Thyroid gland (tissue), 4 donors: ENCODE measurements around the gene SLC15A2. TPM values are rescaled to one million over a fixed set of nuclear protein-coding genes. Genes with fewer than 3 reads are reported as not detected.

Experiments
- DNase-seq, 2 donors: peaks; one replicate each; pipeline ENCODE4 v3.0.0-alpha.2; 2019
- H3K27ac ChIP-seq, 3 donors: fragments of 200-600 bp; sonication (generic); 1 replicate in 2 of 3; 2 replicates in 1 of 3; pipeline ENCODE4 v1.5.1; 2016 to 2019; ENCODE audit warnings: mild to moderate bottlenecking in 1 of 3, moderate library complexity in 1 of 3
- H3K27me3 ChIP-seq: fragments of 200-600 bp; sonication (generic); one replicate; pipeline ENCODE4 v1.5.1; 2019
- H3K36me3 ChIP-seq, 2 donors: fragments of 200-600 bp; sonication (generic); one replicate each; pipeline ENCODE4 v1.5.1; 2016 to 2019
- H3K4me1 ChIP-seq, 2 donors: fragments of 200-600 bp; sonication (generic); one replicate each; pipeline ENCODE4 v1.5.1; 2017 to 2019
- H3K4me3 ChIP-seq, 3 donors: fragments of 200-600 bp; sonication (generic); replicated peaks in 1 of 3; 1 replicate in 2 of 3; 2 replicates in 1 of 3; pipeline ENCODE4 v1.5.1; 2016; ENCODE audit warnings: mild to moderate bottlenecking in 1 of 3
- H3K9me3 ChIP-seq: fragments of 200-600 bp; sonication (generic); one replicate; pipeline ENCODE4 v1.5.1; 2017
- POLR2A ChIP-seq, 2 donors: fragments of 450-650 bp; IDR thresholded peaks; one replicate each; pipeline ENCODE4 v1.6.1; 2017; ENCODE audit warnings: antibody characterized with exemption in 2 of 2, mild to moderate bottlenecking in 2 of 2, moderate library complexity in 1 of 2
- WGBS, 2 donors: methylation state at CpG; one replicate each; pipeline ENCODE4 v1.1.5; 2017; 5-methylcytosine and 5-hydroxymethylcytosine counted together
- intact Hi-C: fragments of 100-400 bp; cut with DNase I; formaldehyde crosslinking; loops from one replicate; pipeline ENCODE4 v1.15.1; 2023
- total RNA-seq, 4 donors: library from RNA; depleted of rRNA; stranded (reverse); fragments of >200 nt; gene quantifications; one replicate each; pipeline ENCODE4 v1.2.3, GENCODE V29; 2016
- TF ChIP-seq, protein P1 (sequence below), 6 experiments: fragments of 200-600 bp in 3 of 6; fragments of 450-650 bp in 3 of 6; sonication (generic) in 3 of 6; IDR thresholded peaks; one replicate each; pipeline ENCODE4 v1.5.1; 2016 to 2019; ENCODE audit warnings: antibody characterized with exemption in 6 of 6, mild to moderate bottlenecking in 2 of 6, inconsistent platforms in 1 of 6, moderate library complexity in 1 of 6

SLC15A2 gene
- total RNA-seq, 4 donors from 2014 or later: 3.5 to 10.2 (median 8.7) TPM

DNA sequence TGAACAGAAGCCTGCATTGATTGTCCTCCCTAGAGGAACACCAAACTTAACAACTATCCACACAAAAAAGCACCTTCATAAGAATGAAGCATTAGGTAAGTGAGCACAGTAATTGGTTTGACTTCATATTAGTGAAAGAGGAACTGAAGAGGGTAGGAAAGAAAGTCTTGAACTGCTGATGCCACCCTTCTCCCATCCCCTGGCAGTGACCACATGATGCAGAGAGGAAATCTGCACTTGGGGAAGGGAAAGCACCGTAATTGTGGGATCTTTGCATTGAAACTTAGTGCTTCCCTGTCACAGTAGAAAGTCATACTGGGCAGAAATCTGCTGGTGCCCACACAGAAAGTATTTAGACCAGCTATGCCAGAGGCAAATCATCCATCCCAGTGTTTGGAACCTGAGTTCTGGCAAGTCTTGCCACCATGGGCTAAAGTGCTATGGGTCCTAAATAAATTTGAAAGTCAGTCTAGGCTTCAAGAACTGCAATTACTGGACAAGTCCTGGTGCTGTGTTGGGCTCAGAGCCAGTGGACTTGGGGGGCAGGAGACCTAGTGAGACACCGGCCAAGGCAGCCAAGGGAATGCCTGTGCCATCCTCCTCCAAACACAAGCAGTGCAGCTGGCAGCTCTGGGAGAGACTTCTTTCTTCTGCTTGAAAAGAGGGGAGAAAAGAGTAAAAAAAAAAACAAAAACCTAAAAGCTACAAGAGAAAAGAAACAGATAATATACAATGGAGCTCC lies 63.6 kb downstream of the SLC15A2 start:
- intact Hi-C loops: no loop called here
- no peaks in the 10 kb centered on the region for H3K27me3 ChIP-seq
- TF ChIP-seq POLR2A (IDR thresholded peaks at IDR 0.05): no peak
- TF ChIP-seq, protein P1, sequence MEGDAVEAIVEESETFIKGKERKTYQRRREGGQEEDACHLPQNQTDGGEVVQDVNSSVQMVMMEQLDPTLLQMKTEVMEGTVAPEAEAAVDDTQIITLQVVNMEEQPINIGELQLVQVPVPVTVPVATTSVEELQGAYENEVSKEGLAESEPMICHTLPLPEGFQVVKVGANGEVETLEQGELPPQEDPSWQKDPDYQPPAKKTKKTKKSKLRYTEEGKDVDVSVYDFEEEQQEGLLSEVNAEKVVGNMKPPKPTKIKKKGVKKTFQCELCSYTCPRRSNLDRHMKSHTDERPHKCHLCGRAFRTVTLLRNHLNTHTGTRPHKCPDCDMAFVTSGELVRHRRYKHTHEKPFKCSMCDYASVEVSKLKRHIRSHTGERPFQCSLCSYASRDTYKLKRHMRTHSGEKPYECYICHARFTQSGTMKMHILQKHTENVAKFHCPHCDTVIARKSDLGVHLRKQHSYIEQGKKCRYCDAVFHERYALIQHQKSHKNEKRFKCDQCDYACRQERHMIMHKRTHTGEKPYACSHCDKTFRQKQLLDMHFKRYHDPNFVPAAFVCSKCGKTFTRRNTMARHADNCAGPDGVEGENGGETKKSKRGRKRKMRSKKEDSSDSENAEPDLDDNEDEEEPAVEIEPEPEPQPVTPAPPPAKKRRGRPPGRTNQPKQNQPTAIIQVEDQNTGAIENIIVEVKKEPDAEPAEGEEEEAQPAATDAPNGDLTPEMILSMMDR (IDR thresholded peaks at IDR 0.05): no peak
- no peak for DNase-seq
- no peak overlapping the region for H3K4me3 ChIP-seq
- H3K36me3 ChIP-seq: no peaks in the 10 kb centered on the region
- 85% methylated on average over 2 of the region's 2 CpGs for WGBS, 2 donors
- H3K4me1 ChIP-seq: no peaks in the 10 kb centered on the region
- H3K9me3 ChIP-seq: no peaks in the 10 kb centered on the region
- no peak overlapping the region for H3K27ac ChIP-seq

- DNase-seq: no peak
- WGBS, 2 donors: 74% methylated on average over 3 of the region's 3 CpGs
- Histone ChIP-seq H3K4me1 (no peaks in the 10 kb centered on the region), H3K9me3 (no peaks in the 10 kb centered on the region), H3K4me3 (no peak overlapping the region), H3K27ac (no peak overlapping the region), H3K36me3 (no peaks in the 10 kb centered on the region), H3K27me3 (no peaks in the 10 kb centered on the region)
- no peak for TF ChIP-seq POLR2A (IDR thresholded peaks at IDR 0.05)
- TF ChIP-seq, protein P1 (IDR thresholded peaks at IDR 0.05): no peak
- intact Hi-C loops: no loop called here
Observed at GRCh38 chr3:121958801-121959200, 64.6 kb downstream of the SLC15A2 start.

GRCh38 chr3:121961283-121961682 lies 67.1 kb downstream of the SLC15A2 start:
- no peak overlapping the region for H3K4me3 ChIP-seq
- H3K36me3 ChIP-seq: no peaks in the 10 kb centered on the region
- no peaks in the 10 kb centered on the region for H3K9me3 ChIP-seq
- intact Hi-C loops: no loop called here
- H3K4me1 ChIP-seq: no peaks in the 10 kb centered on the region
- H3K27me3 ChIP-seq: no peaks in the 10 kb centered on the region
- TF ChIP-seq POLR2A (IDR thresholded peaks at IDR 0.05): no peak
- TF ChIP-seq, protein P1 (IDR thresholded peaks at IDR 0.05): no peak
- no peak overlapping the region for H3K27ac ChIP-seq
- DNase-seq: no peak

DNA sequence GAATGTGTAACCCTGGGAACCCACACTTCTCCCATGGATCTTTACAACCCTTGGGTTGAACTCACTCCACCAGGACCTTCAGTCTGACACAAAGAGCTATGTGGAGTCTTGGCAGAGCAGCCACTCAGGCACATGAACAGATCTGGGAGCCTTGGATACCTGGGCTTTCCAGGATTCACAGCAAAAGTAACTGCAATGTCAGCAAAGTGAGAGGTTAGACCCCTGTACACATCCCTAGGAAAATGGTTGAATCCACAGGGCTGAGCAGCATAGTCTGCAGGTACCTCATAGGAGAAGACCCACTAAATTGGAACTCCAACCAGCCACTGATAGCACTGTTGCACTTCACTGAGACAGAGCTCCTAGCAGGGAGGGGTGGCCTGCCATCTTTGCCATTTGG lies 68.2 kb downstream of the SLC15A2 start:
- no peak overlapping the region for H3K27ac ChIP-seq
- no peak for DNase-seq
- no peaks in the 10 kb centered on the region for H3K9me3 ChIP-seq
- no peak for TF ChIP-seq POLR2A (IDR thresholded peaks at IDR 0.05)
- TF ChIP-seq, protein P1 (IDR thresholded peaks at IDR 0.05): no peak
- H3K4me1 ChIP-seq: no peaks in the 10 kb centered on the region
- H3K27me3 ChIP-seq: no peaks in the 10 kb centered on the region
- H3K4me3 ChIP-seq: no peak overlapping the region
- H3K36me3 ChIP-seq: no peaks in the 10 kb centered on the region
- intact Hi-C loops: no loop called here

DNA sequence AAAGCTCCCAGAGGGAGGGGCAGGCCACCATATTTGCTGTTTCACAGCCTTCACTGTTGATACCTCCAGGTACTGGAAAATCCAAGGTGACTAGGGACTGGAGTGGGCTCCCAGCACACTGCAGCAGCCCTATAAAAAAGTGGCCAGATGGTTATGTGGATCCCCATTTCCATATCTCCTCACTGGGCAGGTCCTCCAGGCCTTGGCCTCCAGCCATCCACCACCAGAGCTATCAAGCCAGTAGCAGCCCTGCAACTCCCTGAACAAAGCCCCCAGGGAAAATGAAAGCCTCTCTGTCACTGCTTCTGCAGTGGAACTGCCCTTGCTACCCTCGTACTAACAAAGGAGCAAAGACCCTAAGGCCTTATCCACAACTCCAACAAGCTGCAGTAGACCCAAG lies 69.4 kb downstream of the SLC15A2 start:
- Histone ChIP-seq H3K27ac (no peak overlapping the region), H3K4me3 (no peak overlapping the region), H3K27me3 (no peaks in the 10 kb centered on the region), H3K36me3 (no peaks in the 10 kb centered on the region), H3K4me1 (no peaks in the 10 kb centered on the region), H3K9me3 (no peaks in the 10 kb centered on the region)
- no peak for DNase-seq
- no peak for TF ChIP-seq POLR2A (IDR thresholded peaks at IDR 0.05)
- TF ChIP-seq, protein P1 (IDR thresholded peaks at IDR 0.05): no peak
- WGBS, 2 donors: 67 to 92% methylated on average over 1 of the region's 1 CpG
- intact Hi-C loops: no loop called here
